ENCODE results near the gene ZBTB2.

The ZBTB2 gene

GRCh38 chr6:151340219-151340978 is 51.0 kb downstream of the ZBTB2 start:
- H3F3A ChIP-seq (ENCODE audit: control insufficient read depth, insufficient read depth) = no peaks in the 10 kb centered on the region
- peaks cover 3% of the 10 kb centered on the region; the same call in 1 of the 2 replicates for H3K9me3 ChIP-seq (ENCODE audit: control insufficient read depth, insufficient read depth, low read length)
- H3K27ac ChIP-seq (ENCODE audit: low read depth, low read length) = no peak overlapping the region
- peaks cover 9% of the 10 kb centered on the region for H3K27me3 ChIP-seq (ENCODE audit: control insufficient read depth, low read length)
- no peaks in the 10 kb centered on the region for H4K20me1 ChIP-seq (ENCODE audit: control insufficient read depth, insufficient read depth, low read depth, low read length)
- TF ChIP-seq CTCF (IDR thresholded peaks at IDR 0.05; ENCODE audit: low read depth, low read length, poor library complexity, severe bottlenecking) = no peak
- TF ChIP-seq EZH2phosphoT487 (IDR thresholded peaks at IDR 0.05; ENCODE audit: borderline replicate concordance, low read length) = no peak
- H3K4me3 ChIP-seq (ENCODE audit: low read length) = no peak overlapping the region
- no peak overlapping the region for H3K4me2 ChIP-seq (ENCODE audit: low read length)
- H3K4me1 ChIP-seq (ENCODE audit: control insufficient read depth, low read length) = peaks cover 11% of the 10 kb centered on the region
- no peaks in the 10 kb centered on the region for H3K36me3 ChIP-seq (ENCODE audit: control insufficient read depth, low read length)
- no peaks in the 10 kb centered on the region for H3K79me2 ChIP-seq (ENCODE audit: control insufficient read depth, low read length)
- no peaks in the 10 kb centered on the region for H3K9me2 ChIP-seq (replicated peaks; ENCODE audit: control insufficient read depth, low read length)

- Histone ChIP-seq H3K4me1 (ENCODE audit: control insufficient read depth, low read length) (peaks cover 11% of the 10 kb centered on the region), H4K20me1 (ENCODE audit: control insufficient read depth, insufficient read depth, low read depth, low read length) (no peaks in the 10 kb centered on the region), H3K79me2 (ENCODE audit: control insufficient read depth, low read length) (no peaks in the 10 kb centered on the region), H3K27me3 (ENCODE audit: control insufficient read depth, low read length) (peaks cover 9% of the 10 kb centered on the region), H3K36me3 (ENCODE audit: control insufficient read depth, low read length) (no peaks in the 10 kb centered on the region), H3K9me2 (replicated peaks; ENCODE audit: control insufficient read depth, low read length) (no peaks in the 10 kb centered on the region), H3K4me2 (ENCODE audit: low read length) (no peak overlapping the region), H3K4me3 (ENCODE audit: low read length) (no peak overlapping the region), H3K27ac (ENCODE audit: low read depth, low read length) (no peak overlapping the region), H3K9me3 (ENCODE audit: control insufficient read depth, insufficient read depth, low read length) (peaks cover 3% of the 10 kb centered on the region; the same call in 1 of the 2 replicates), H3F3A (ENCODE audit: control insufficient read depth, insufficient read depth) (no peaks in the 10 kb centered on the region)
- TF ChIP-seq EZH2phosphoT487 (IDR thresholded peaks at IDR 0.05; ENCODE audit: borderline replicate concordance, low read length) (no peak), CTCF (IDR thresholded peaks at IDR 0.05; ENCODE audit: low read depth, low read length, poor library complexity, severe bottlenecking) (no peak)
These were observed 52.0 kb downstream of the ZBTB2 start for GRCh38 chr6:151339369-151339768.

GRCh38 chr6:151338651-151339200 is 52.6 kb downstream of the ZBTB2 start:
- no peaks in the 10 kb centered on the region for H3F3A ChIP-seq (ENCODE audit: control insufficient read depth, insufficient read depth)
- peaks cover 11% of the 10 kb centered on the region for H3K4me1 ChIP-seq (ENCODE audit: control insufficient read depth, low read length)
- H3K36me3 ChIP-seq (ENCODE audit: control insufficient read depth, low read length) = no peaks in the 10 kb centered on the region
- H3K9me3 ChIP-seq (ENCODE audit: control insufficient read depth, insufficient read depth, low read length) = peaks cover 3% of the 10 kb centered on the region; the same call in 1 of the 2 replicates
- H3K9me2 ChIP-seq (replicated peaks; ENCODE audit: control insufficient read depth, low read length) = no peaks in the 10 kb centered on the region
- no peak overlapping the region for H3K4me3 ChIP-seq (ENCODE audit: low read length)
- H4K20me1 ChIP-seq (ENCODE audit: control insufficient read depth, insufficient read depth, low read depth, low read length) = no peaks in the 10 kb centered on the region
- no peak overlapping the region for H3K4me2 ChIP-seq (ENCODE audit: low read length)
- TF ChIP-seq EZH2phosphoT487 (IDR thresholded peaks at IDR 0.05; ENCODE audit: borderline replicate concordance, low read length) = no peak
- TF ChIP-seq CTCF (IDR thresholded peaks at IDR 0.05; ENCODE audit: low read depth, low read length, poor library complexity, severe bottlenecking) = no peak
- H3K79me2 ChIP-seq (ENCODE audit: control insufficient read depth, low read length) = no peaks in the 10 kb centered on the region
- H3K27ac ChIP-seq (ENCODE audit: low read depth, low read length) = no peak overlapping the region
- H3K27me3 ChIP-seq (ENCODE audit: control insufficient read depth, low read length) = peaks cover 9% of the 10 kb centered on the region

Data from DOHH2 (cell line).